Measurements from ENCODE around the gene PARK7. TPM values are rescaled to one million over a fixed set of nuclear protein-coding genes. Genes with fewer than 3 reads are reported as not detected.

The PARK7 gene
- total and polyA plus RNA-seq, 4 donors = 178 to 435 (median 375) TPM

DNA sequence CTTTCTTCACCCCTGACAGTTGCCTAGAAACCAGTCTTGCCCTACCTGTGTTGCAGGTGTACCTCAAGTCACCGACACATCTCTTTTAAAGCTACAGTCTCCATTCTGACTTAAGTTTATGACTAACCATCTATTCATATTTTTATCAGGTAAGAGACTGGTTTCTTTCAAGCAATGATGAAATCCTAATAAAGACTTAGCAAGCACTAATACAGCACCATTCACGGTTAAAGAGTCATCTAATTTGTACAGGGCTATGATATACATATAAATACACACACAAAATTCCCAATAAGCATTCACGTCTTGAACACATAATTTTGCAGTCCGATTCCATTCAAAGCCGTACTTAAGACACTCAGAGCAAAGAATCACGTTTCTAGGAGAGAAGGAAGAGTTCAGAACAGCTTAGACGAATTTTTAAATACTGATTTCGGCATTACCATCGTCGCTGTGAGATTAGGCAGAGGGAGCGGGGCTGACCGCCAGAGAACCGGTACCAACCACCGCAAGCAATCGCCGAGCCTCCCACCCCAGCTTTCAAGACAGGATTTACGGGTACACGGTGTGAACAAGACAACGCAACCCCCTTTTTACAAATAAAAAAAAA is 63.7 kb downstream of the PARK7 start:
- Histone ChIP-seq H3K27me3 (ENCODE audit: control insufficient read depth, insufficient read depth, low read length) (no peaks in the 10 kb centered on the region), H3K27ac (ENCODE audit: low read depth, low read length) (peak overlapping the region; percentile 78), H3K36me3 (ENCODE audit: control insufficient read depth, insufficient read depth, low read length) (no peaks in the 10 kb centered on the region), H3K4me1 (ENCODE audit: control insufficient read depth, insufficient read depth, low read length) (peaks cover 19% of the 10 kb centered on the region), H3K4me3 (ENCODE audit: low read depth, low read length) (peak overlapping the region; percentile 73), H3K9me3 (ENCODE audit: control insufficient read depth, insufficient read depth, low read length) (no peaks in the 10 kb centered on the region)
- 0% methylated on average over 16 of the region's 19 CpGs for WGBS (ENCODE audit: insufficient coverage)
- peak in 2 of 6 donors; percentile 53 to 58 for DNase-seq (ENCODE audit: low read depth in 4 of 6, low spot score in 6 of 6)

DNA sequence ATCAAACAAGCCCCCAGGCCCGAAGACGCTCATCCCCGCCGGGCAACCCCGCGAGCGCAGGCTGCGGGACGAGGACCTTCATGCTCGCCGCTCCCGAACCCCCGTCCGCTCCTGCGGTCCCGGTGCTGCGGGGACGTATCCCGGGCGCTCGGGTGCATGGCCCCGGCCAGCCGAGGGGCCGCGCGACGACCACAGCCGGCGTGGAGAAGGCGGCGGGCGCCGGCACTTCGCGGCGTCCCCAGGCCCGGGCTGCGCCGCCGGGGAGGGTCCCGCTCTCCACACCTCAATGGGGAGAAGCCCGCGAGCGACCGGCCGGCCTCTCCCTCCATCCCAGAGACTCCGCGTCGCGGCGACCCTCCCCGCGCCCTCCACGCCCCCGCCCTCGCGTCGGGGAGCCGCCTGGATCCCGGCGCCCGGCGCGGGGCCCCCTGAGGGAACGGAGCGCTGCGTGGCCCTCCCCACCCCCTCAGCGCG is 64.2 kb downstream of the PARK7 start:
- peaks cover 17% of the 10 kb centered on the region for H3K4me1 ChIP-seq (ENCODE audit: control insufficient read depth, insufficient read depth, low read length)
- peak overlapping the region; percentile 78 for H3K27ac ChIP-seq (ENCODE audit: low read depth, low read length)
- no peaks in the 10 kb centered on the region for H3K36me3 ChIP-seq (ENCODE audit: control insufficient read depth, insufficient read depth, low read length)
- under 1% methylated on average over 69 of the region's 69 CpGs for WGBS (ENCODE audit: insufficient coverage)
- H3K27me3 ChIP-seq (ENCODE audit: control insufficient read depth, insufficient read depth, low read length) = no peaks in the 10 kb centered on the region
- peak overlapping the region; percentile 73 for H3K4me3 ChIP-seq (ENCODE audit: low read depth, low read length)
- no peaks in the 10 kb centered on the region for H3K9me3 ChIP-seq (ENCODE audit: control insufficient read depth, insufficient read depth, low read length)
- no peak for DNase-seq (ENCODE audit: low read depth in 4 of 6, low spot score in 6 of 6)

DNA sequence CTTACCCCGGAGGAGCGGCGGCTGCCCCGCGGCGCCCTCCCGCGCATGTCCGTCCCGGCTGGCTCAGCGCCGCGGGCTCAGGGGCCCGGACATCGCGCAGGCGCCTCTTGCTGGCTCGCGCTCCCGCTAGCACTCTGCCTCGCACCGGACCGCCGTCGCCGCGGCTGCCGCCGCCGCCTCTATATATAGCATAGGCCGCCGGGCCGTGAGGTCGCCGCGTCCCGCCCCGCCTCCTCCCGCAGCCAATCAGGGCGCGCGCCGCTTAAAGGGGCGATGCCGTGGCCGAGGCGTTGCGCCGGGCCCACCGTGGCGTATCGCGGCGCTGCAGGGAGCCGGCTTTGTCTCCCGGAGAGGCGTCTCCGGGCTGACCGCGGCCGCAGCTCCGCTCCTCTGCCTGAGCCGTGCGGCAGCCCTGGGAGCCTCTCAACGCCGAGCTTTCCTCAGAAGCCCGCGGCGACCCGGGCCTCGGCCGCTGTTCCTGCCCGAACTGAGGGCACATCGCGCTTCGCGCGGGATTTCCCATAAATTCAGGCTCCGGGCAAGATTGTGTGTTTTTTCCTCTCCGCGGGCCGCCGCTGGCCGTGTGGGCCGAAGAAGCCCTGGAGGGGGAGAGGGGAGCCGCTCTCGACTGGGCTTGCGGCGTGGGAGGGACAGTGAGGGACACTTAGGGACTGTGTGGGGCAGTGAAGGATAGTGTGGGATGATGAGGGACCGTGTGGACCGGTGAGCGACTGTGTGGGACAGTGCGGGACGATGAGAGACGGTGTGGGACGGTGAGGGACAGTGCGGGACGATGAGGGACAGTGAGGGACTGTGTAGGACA is 64.9 kb downstream of the PARK7 start, which contains the start of gene ERRFI1:
Gene ERRFI1, minus strand, starts transcription at position 157 of the 823 bp plus-strand sequence. CDS start 10,690 bp downstream, outside the sequence.
- Histone ChIP-seq H3K27me3 (ENCODE audit: control insufficient read depth, insufficient read depth, low read length) (no peaks in the 10 kb centered on the region), H3K4me3 (ENCODE audit: low read depth, low read length) (peak within 1 kb of the TSS; percentile 76), H3K4me1 (ENCODE audit: control insufficient read depth, insufficient read depth, low read length) (peaks cover 17% of the 10 kb centered on the region), H3K9me3 (ENCODE audit: control insufficient read depth, insufficient read depth, low read length) (no peaks in the 10 kb centered on the region), H3K27ac (ENCODE audit: low read depth, low read length) (peak within 1 kb of the TSS; percentile 95), H3K36me3 (ENCODE audit: control insufficient read depth, insufficient read depth, low read length) (no peaks in the 10 kb centered on the region)
- under 1% methylated on average over 98 of the region's 98 CpGs for WGBS (ENCODE audit: insufficient coverage)
- peak; percentile 88 to 98 (median 91) for DNase-seq (ENCODE audit: low read depth in 4 of 6, low spot score in 6 of 6)

DNA sequence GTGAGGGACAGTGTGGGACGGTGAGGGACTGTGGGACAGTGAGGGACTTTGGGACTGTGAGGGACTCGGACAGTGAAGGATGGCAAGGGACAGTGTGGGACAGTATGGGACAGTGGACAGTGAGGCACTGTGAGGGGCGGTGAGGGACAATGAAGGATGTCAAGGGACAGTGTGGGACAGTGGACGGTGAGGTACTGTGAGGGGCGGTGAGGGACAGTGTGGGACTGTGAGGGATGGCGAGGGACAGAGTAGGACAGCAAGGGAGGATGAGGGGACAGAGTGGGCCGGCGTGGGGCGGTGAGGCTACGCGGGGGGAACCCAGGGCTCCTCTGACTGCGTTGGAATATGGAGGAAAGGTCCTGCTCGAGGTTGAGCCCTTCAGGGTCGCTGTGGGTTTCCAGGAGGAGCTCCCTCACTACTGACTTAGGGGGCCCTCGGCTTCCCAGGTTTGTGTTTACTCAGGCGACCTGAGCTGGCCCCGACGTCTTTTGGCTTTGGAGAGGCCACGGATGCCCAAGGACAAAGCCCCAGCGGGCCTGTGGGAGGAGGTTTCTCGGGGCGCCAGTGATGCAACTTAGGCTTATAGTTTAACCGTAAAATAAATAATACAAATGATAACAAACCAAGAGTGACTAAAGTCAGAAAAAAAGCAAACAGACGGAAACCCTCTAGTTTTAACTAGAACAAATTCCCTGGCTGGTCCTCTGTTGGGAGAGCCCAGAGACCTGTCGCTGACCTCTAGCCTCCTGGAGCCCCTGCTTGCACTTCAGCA is 65.7 kb downstream of the PARK7 start:
- Histone ChIP-seq H3K4me3 (ENCODE audit: low read depth, low read length) (peak overlapping the region; percentile 76), H3K4me1 (ENCODE audit: control insufficient read depth, insufficient read depth, low read length) (peaks cover 13% of the 10 kb centered on the region), H3K36me3 (ENCODE audit: control insufficient read depth, insufficient read depth, low read length) (no peaks in the 10 kb centered on the region), H3K9me3 (ENCODE audit: control insufficient read depth, insufficient read depth, low read length) (no peaks in the 10 kb centered on the region), H3K27me3 (ENCODE audit: control insufficient read depth, insufficient read depth, low read length) (no peaks in the 10 kb centered on the region), H3K27ac (ENCODE audit: low read depth, low read length) (peak overlapping the region; percentile 95)
- no peak for DNase-seq (ENCODE audit: low read depth in 4 of 6, low spot score in 6 of 6)
- 31% methylated on average over 16 of the region's 25 CpGs for whole genome bisulfite sequencing (ENCODE audit: insufficient coverage)

DNA sequence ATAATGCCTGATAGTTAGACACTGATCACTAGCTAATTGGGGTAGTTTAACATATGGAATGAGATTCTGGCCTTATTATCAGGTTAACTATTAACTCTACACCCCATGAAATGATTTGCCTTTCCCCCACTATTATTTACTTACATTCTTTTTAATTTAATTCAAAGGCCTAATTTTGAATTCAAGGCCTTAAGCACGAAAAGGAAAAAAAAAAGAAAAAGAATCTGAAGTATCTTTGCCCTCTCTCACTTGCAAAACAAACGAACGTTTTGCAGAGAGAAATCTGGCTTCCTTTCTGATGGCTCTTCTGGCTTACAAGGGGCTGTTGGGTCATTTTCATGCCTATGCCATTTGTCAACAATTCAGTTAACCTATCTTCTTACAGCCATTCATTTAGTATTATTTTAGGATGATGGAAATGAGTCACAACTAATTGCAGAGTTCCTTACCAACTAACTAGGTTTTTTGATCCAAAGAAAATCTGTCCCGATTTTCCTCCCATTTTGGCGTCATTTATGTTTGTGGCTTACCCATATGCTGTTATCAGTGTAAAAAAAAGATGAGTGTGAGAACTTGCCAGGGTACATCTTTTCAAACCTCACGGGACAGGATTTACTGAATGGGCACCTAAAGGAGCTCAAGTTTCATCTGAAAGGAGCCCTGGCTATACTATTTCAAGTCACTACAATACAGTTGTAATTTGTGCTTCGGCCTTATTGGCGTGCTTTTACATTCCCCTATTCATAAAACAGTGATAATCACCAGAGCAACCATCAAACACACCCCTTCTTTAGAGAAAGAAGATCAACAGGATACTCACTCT is 66.4 kb downstream of the PARK7 start:
- peaks cover 13% of the 10 kb centered on the region for H3K4me1 ChIP-seq (ENCODE audit: control insufficient read depth, insufficient read depth, low read length)
- H3K9me3 ChIP-seq (ENCODE audit: control insufficient read depth, insufficient read depth, low read length) = no peaks in the 10 kb centered on the region
- peak overlapping the region; percentile 95 for H3K27ac ChIP-seq (ENCODE audit: low read depth, low read length)
- H3K27me3 ChIP-seq (ENCODE audit: control insufficient read depth, insufficient read depth, low read length) = no peaks in the 10 kb centered on the region
- 80% methylated on average over 3 of the region's 8 CpGs for WGBS (ENCODE audit: insufficient coverage)
- no peak for DNase-seq (ENCODE audit: low read depth in 4 of 6, low spot score in 6 of 6)
- no peak overlapping the region for H3K4me3 ChIP-seq (ENCODE audit: low read depth, low read length)
- H3K36me3 ChIP-seq (ENCODE audit: control insufficient read depth, insufficient read depth, low read length) = no peaks in the 10 kb centered on the region

DNA sequence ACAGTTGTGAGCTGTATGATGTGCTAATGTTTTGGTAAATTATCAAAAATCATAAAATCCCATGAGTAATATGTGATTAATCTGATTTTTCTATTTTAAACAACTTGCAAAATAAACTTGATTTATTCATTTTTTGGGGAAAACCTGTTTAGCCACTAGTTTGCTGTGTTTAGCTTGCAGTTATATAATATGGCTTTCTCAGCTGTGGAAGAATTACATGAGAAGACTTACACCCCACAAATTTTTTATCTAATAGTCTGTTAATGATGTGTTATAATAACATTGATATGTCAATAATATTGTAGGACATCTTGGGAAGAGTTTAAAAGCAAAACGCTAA is 67.0 kb downstream of the PARK7 start:
- no peaks in the 10 kb centered on the region for H3K9me3 ChIP-seq (ENCODE audit: control insufficient read depth, insufficient read depth, low read length)
- WGBS (ENCODE audit: insufficient coverage) = no CpG with 5 or more reads among the region's 1 CpG
- no peak overlapping the region for H3K4me3 ChIP-seq (ENCODE audit: low read depth, low read length)
- peaks cover 13% of the 10 kb centered on the region for H3K4me1 ChIP-seq (ENCODE audit: control insufficient read depth, insufficient read depth, low read length)
- no peaks in the 10 kb centered on the region for H3K27me3 ChIP-seq (ENCODE audit: control insufficient read depth, insufficient read depth, low read length)
- no peaks in the 10 kb centered on the region for H3K36me3 ChIP-seq (ENCODE audit: control insufficient read depth, insufficient read depth, low read length)
- DNase-seq (ENCODE audit: low read depth in 4 of 6, low spot score in 6 of 6) = no peak
- H3K27ac ChIP-seq (ENCODE audit: low read depth, low read length) = peak overlapping the region; percentile 29

DNA sequence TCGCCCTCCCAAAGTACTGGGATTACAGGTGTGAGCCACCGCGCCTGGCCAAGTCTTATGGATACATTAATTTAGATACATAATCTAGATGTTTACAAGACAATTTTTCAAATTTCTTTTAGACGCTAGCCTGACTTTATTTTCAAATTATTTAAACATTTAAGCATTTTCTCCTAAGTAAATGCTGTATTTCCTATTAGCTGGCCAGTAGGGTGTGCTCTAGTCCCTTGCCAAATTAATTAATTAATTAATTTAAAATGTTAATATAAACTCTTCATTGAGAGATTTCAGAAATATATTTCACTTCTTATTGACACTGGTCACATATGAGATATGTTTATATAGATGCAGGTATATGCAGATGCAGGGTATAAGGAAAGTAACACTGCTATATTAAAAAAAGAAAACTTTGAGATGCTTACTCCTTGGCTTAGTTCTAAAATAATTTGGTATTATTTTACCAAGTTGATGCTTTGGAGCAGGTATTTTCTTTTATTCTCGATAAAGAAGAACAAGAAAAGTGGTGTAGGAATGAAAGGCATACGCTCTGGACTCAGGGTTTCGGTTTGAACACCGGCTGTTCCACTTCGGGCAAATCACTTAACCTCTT is 69.8 kb downstream of the PARK7 start:
- peak in 2 of 6 donors; percentile 60 to 83 for DNase-seq (ENCODE audit: low read depth in 4 of 6, low spot score in 6 of 6)
- Histone ChIP-seq H3K9me3 (ENCODE audit: control insufficient read depth, insufficient read depth, low read length) (no peaks in the 10 kb centered on the region), H3K36me3 (ENCODE audit: control insufficient read depth, insufficient read depth, low read length) (no peaks in the 10 kb centered on the region), H3K4me1 (ENCODE audit: control insufficient read depth, insufficient read depth, low read length) (peaks cover 13% of the 10 kb centered on the region), H3K27ac (ENCODE audit: low read depth, low read length) (no peak overlapping the region), H3K27me3 (ENCODE audit: control insufficient read depth, insufficient read depth, low read length) (no peaks in the 10 kb centered on the region), H3K4me3 (ENCODE audit: low read depth, low read length) (no peak overlapping the region)
- 98% methylated on average over 5 of the region's 9 CpGs for WGBS (ENCODE audit: insufficient coverage)

DNA sequence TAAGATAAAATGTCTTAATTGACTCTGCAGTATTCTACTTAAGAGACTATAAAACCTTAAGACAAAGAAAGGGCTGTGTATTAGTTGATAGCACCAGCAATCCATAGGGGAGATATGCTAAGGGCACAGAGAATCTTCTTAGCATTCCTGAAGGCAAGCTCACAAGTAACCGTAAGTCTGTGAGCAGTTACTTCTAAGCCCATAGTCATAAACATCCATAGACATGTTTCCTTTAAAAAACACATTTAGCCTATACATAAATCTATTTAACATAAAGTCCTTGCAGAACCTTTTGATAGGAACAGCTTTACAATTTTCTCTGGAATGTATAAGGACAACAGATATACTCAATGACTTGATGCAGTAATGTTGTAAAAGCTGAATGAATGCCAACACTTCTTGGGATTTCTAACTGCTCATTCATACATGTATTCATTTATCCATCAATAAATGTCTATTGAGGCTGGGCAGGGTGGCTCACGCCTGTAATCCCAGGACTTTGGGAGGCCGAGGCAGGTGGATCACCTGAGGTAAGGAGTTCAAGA is 70.9 kb downstream of the PARK7 start:
- Histone ChIP-seq H3K4me1 (ENCODE audit: control insufficient read depth, insufficient read depth, low read length) (peaks cover 2% of the 10 kb centered on the region), H3K4me3 (ENCODE audit: low read depth, low read length) (no peak overlapping the region), H3K27ac (ENCODE audit: low read depth, low read length) (no peak overlapping the region), H3K27me3 (ENCODE audit: control insufficient read depth, insufficient read depth, low read length) (no peaks in the 10 kb centered on the region), H3K9me3 (ENCODE audit: control insufficient read depth, insufficient read depth, low read length) (no peaks in the 10 kb centered on the region), H3K36me3 (ENCODE audit: control insufficient read depth, insufficient read depth, low read length) (no peaks in the 10 kb centered on the region)
- 71% methylated on average over 1 of the region's 3 CpGs for WGBS (ENCODE audit: insufficient coverage)
- DNase-seq (ENCODE audit: low read depth in 4 of 6, low spot score in 6 of 6) = no peak

Measured in spinal cord (tissue), 10 donors.